ENCODE results near the gene ZNF45. TPM values are rescaled to one million over a fixed set of nuclear protein-coding genes. Genes with fewer than 3 reads are reported as not detected.
A peak's percentile ranks its signal among the peaks of the same experiment; 100 is the strongest.

The ZNF45 gene
- polyA plus RNA-seq, 1 donor from 2014 or later, result 17.5 TPM

DNA sequence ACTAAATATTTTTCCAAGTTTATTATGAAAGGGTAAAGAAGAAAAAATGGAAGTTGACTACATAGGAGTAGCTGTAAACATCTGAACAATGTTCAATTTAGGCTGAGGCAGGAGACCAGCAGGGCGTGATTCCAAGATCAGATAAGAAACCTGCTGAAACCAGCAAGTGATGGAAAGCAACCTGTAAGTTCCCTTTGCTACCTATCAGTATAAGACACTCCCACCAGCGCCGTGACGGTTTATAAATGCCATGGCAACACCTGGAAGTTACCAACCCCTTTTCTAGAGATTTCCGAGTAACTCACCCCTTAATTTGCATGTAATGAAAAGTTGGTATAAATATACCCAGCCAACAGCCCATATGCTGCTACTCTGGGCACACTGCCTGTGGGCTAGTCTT lies 1.1 kb upstream of the ZNF45 start:
- H3K27ac ChIP-seq (ENCODE audit: low read length), result no peak overlapping the region
- H2AFZ ChIP-seq (ENCODE audit: low read depth, low read length), result peak overlapping the region; percentile 85
- H3F3A ChIP-seq (ENCODE audit: insufficient read depth, low read length, poor library complexity, severe bottlenecking), result no peaks in the 10 kb centered on the region

DNA sequence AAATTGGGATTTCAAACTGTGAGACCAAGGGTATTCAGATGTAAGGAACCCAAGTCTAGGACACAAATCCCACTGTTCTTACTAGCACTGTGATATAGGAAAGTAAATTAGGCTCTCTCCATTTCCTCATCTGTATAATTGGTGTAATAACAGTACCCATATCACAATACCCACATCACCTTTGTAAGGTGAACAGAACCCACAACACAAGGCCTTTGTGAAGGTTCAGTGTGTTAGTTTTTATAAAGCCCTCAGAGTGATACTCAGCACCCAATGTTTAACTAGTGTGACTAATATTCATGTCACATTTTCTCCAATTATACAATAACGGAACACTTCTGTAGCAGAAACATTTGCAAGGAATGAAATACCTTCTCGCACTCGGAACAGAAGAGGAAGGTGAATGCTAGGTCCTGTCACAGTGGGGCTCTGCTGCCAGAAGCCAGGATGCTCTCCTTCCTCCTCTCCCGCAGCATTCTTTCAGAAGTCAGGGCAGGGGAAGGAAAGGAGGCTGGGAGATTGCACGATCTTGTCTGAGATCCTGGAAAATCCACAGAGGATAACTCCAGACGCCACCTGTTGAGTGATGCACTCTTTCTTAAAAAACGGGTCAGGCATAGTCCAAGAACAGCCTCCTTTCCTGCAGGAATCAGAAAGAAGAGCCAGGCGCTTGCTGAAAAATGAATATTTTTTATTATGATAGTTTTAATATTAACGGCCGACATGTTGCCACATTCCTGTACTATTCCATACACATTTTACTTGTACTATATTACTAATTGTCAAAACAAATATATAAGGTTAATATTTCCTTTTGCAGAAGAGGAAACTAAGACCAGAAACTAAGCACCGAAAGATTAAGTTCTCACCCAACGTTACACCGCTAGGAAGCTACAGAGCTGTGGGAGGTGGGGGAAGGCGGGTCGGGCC lies 762 bp downstream of the ZNF45 start:
- Histone ChIP-seq H3K36me3 (ENCODE audit: insufficient read depth, low read length) (peaks cover under 1% of the 10 kb centered on the region), H3K27me3 (ENCODE audit: insufficient read depth, low read depth, low read length) (no peaks in the 10 kb centered on the region), H3K27ac (ENCODE audit: low read length) (peak overlapping the region; percentile 50), H3F3A (ENCODE audit: insufficient read depth, low read length, poor library complexity, severe bottlenecking) (no peaks in the 10 kb centered on the region), H3K4me2 (ENCODE audit: low read length) (peak overlapping the region; percentile 88), H4K20me1 (ENCODE audit: insufficient read depth) (no peaks in the 10 kb centered on the region), H3K4me3 (ENCODE audit: low read length) (peak overlapping the region; percentile 72), H3K9me2 (ENCODE audit: insufficient read depth, low read length) (no peaks in the 10 kb centered on the region), H3K9ac (ENCODE audit: low read length) (peak overlapping the region; percentile 65), H3K79me2 (replicated peaks; ENCODE audit: insufficient read depth, low read length) (peaks cover 11% of the 10 kb centered on the region), H2AFZ (ENCODE audit: low read depth, low read length) (peak overlapping the region; percentile 85), H3K9me3 (ENCODE audit: low read length) (no peaks in the 10 kb centered on the region)
- TF ChIP-seq TAF1 (IDR thresholded peaks at IDR 0.05; ENCODE audit: low read depth) (no peak), EP300 (conservative IDR thresholded peaks at IDR 0.05; ENCODE audit: poor library complexity, severe bottlenecking) (no peak), RAD21 (conservative IDR thresholded peaks at IDR 0.05) (no peak)
- TF ChIP-seq, protein P1, sequence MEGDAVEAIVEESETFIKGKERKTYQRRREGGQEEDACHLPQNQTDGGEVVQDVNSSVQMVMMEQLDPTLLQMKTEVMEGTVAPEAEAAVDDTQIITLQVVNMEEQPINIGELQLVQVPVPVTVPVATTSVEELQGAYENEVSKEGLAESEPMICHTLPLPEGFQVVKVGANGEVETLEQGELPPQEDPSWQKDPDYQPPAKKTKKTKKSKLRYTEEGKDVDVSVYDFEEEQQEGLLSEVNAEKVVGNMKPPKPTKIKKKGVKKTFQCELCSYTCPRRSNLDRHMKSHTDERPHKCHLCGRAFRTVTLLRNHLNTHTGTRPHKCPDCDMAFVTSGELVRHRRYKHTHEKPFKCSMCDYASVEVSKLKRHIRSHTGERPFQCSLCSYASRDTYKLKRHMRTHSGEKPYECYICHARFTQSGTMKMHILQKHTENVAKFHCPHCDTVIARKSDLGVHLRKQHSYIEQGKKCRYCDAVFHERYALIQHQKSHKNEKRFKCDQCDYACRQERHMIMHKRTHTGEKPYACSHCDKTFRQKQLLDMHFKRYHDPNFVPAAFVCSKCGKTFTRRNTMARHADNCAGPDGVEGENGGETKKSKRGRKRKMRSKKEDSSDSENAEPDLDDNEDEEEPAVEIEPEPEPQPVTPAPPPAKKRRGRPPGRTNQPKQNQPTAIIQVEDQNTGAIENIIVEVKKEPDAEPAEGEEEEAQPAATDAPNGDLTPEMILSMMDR (IDR thresholded peaks at IDR 0.05; ENCODE audit: poor library complexity, severe bottlenecking), result no peak

More for the DNA sequence above, 1.1 kb upstream of the ZNF45 start:
- no peak for TF ChIP-seq EZH2 (IDR thresholded peaks at IDR 0.05; ENCODE audit: borderline replicate concordance, insufficient read depth, low read length, poor library complexity, severe bottlenecking)
- no peak for TF ChIP-seq RAD21 (conservative IDR thresholded peaks at IDR 0.05)
- TF ChIP-seq SMC3 (conservative IDR thresholded peaks at IDR 0.05; ENCODE audit: poor library complexity), result no peak
- no peaks in the 10 kb centered on the region for H4K20me1 ChIP-seq (ENCODE audit: insufficient read depth)
- no peaks in the 10 kb centered on the region for H3K27me3 ChIP-seq (ENCODE audit: insufficient read depth, low read depth, low read length)
- H3K4me3 ChIP-seq (ENCODE audit: low read length), result peak overlapping the region; percentile 72
- H3K36me3 ChIP-seq (ENCODE audit: insufficient read depth, low read length), result no peaks in the 10 kb centered on the region
- H3K9ac ChIP-seq (ENCODE audit: low read length), result no peak overlapping the region
- H3K9me3 ChIP-seq (ENCODE audit: low read length), result no peaks in the 10 kb centered on the region
- H3K9me2 ChIP-seq (ENCODE audit: insufficient read depth, low read length), result no peaks in the 10 kb centered on the region
- no peak overlapping the region for H3K4me2 ChIP-seq (ENCODE audit: low read length)
- peaks cover 11% of the 10 kb centered on the region for H3K79me2 ChIP-seq (replicated peaks; ENCODE audit: insufficient read depth, low read length)

DNA sequence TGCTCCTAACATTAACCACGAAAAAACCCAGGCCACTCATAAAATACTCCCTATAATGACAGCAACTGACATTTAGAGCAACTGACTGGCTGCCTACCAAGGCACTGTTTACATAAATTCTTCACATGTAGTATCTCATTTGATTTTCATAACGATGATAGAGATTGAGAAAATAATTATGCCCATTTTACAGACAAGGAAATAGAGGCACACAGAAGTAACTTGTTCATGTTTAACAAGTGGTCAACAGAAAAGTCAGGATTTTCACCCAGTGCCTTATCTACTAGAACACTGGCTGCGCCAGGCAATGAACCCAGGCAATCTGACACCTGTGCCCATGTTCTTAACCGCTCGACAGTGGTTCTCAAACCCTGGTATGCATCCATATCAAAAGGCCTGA lies 6.3 kb downstream of the ZNF45 start:
- no peaks in the 10 kb centered on the region for H3K9me2 ChIP-seq (ENCODE audit: insufficient read depth, low read length)
- H4K20me1 ChIP-seq (ENCODE audit: insufficient read depth), result no peaks in the 10 kb centered on the region
- TF ChIP-seq, protein P1 (IDR thresholded peaks at IDR 0.05; ENCODE audit: poor library complexity, severe bottlenecking), result no peak
- TF ChIP-seq EZH2 (IDR thresholded peaks at IDR 0.05; ENCODE audit: borderline replicate concordance, insufficient read depth, low read length, poor library complexity, severe bottlenecking) (no peak), TAF1 (IDR thresholded peaks at IDR 0.05; ENCODE audit: low read depth) (no peak), SMC3 (conservative IDR thresholded peaks at IDR 0.05; ENCODE audit: poor library complexity) (no peak), MXI1 (conservative IDR thresholded peaks at IDR 0.05; ENCODE audit: poor library complexity, severe bottlenecking) (no peak), RAD21 (conservative IDR thresholded peaks at IDR 0.05) (no peak), POLR2AphosphoS5 (IDR thresholded peaks at IDR 0.05) (no peak), EP300 (conservative IDR thresholded peaks at IDR 0.05; ENCODE audit: poor library complexity, severe bottlenecking) (no peak)
- TF ChIP-seq, protein P2, sequence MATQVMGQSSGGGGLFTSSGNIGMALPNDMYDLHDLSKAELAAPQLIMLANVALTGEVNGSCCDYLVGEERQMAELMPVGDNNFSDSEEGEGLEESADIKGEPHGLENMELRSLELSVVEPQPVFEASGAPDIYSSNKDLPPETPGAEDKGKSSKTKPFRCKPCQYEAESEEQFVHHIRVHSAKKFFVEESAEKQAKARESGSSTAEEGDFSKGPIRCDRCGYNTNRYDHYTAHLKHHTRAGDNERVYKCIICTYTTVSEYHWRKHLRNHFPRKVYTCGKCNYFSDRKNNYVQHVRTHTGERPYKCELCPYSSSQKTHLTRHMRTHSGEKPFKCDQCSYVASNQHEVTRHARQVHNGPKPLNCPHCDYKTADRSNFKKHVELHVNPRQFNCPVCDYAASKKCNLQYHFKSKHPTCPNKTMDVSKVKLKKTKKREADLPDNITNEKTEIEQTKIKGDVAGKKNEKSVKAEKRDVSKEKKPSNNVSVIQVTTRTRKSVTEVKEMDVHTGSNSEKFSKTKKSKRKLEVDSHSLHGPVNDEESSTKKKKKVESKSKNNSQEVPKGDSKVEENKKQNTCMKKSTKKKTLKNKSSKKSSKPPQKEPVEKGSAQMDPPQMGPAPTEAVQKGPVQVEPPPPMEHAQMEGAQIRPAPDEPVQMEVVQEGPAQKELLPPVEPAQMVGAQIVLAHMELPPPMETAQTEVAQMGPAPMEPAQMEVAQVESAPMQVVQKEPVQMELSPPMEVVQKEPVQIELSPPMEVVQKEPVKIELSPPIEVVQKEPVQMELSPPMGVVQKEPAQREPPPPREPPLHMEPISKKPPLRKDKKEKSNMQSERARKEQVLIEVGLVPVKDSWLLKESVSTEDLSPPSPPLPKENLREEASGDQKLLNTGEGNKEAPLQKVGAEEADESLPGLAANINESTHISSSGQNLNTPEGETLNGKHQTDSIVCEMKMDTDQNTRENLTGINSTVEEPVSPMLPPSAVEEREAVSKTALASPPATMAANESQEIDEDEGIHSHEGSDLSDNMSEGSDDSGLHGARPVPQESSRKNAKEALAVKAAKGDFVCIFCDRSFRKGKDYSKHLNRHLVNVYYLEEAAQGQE (IDR thresholded peaks at IDR 0.05; ENCODE audit: borderline replicate concordance), result no peak
- H3K4me2 ChIP-seq (ENCODE audit: low read length), result no peak overlapping the region
- peaks cover 6% of the 10 kb centered on the region for H3K79me2 ChIP-seq (replicated peaks; ENCODE audit: insufficient read depth, low read length)
- peaks cover 24% of the 10 kb centered on the region for H3K36me3 ChIP-seq (ENCODE audit: insufficient read depth, low read length)
- H3K9me3 ChIP-seq (ENCODE audit: low read length), result no peaks in the 10 kb centered on the region
- no peak overlapping the region for H3K9ac ChIP-seq (ENCODE audit: low read length)
- no peaks in the 10 kb centered on the region for H3F3A ChIP-seq (ENCODE audit: insufficient read depth, low read length, poor library complexity, severe bottlenecking)
- H3K4me3 ChIP-seq (ENCODE audit: low read length), result no peak overlapping the region
- no peak overlapping the region for H3K27ac ChIP-seq (ENCODE audit: low read length)
- H3K27me3 ChIP-seq (ENCODE audit: insufficient read depth, low read depth, low read length), result no peaks in the 10 kb centered on the region
- no peak overlapping the region for H2AFZ ChIP-seq (ENCODE audit: low read depth, low read length)

All from neural cell (in vitro differentiated cells).